Ishikawa (cell line): ENCODE results near the gene OR9K2.

Experiments used
- CEBPB ChIP-seq: IDR thresholded peaks from 2 replicates; pipeline ENCODE4 v1.6.1; 2012
- EP300 ChIP-seq: IDR thresholded peaks from 2 replicates; pipeline ENCODE4 v1.6.1; 2012; ENCODE audit warnings: borderline replicate concordance
- MAX ChIP-seq: IDR thresholded peaks from 2 replicates; pipeline ENCODE4 v1.6.1; 2012
- TEAD4 ChIP-seq: IDR thresholded peaks from 2 replicates; pipeline ENCODE4 v1.6.1; 2012

- TF ChIP-seq CEBPB = no peak
- TF ChIP-seq TEAD4 = no peak
- TF ChIP-seq MAX = no peak
- TF ChIP-seq EP300 = no peak
These were observed 45.2 kb downstream of the OR9K2 start for GRCh38 chr12:55171445-55171844.
